Measurements from ENCODE around the gene TLN1. TPM values are rescaled to one million over a fixed set of nuclear protein-coding genes. Genes with fewer than 3 reads are reported as not detected.

TLN1 gene
- total and polyA plus RNA-seq, 10 of the 15 experiments (the other 5 are each of a cell fraction or from before 2014, with no cell fraction given): 11.6 to 305 (median 71.9) TPM

DNA sequence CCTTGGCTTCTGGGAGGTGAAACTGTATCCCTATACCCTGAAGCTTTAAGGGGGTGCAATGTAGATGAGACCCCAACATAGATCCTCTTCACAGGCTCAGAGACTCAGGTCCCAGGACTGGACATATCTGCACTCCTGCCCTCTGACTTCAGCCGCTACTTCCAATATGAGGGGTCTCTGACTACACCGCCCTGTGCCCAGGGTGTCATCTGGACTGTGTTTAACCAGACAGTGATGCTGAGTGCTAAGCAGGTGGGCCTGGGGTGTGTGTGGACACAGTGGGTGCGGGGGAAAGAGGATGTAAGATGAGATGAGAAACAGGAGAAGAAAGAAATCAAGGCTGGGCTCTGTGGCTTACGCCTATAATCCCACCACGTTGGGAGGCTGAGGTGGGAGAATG lies 52.9 kb downstream of the TLN1 start (continued):
- TF ChIP-seq, protein P1, sequence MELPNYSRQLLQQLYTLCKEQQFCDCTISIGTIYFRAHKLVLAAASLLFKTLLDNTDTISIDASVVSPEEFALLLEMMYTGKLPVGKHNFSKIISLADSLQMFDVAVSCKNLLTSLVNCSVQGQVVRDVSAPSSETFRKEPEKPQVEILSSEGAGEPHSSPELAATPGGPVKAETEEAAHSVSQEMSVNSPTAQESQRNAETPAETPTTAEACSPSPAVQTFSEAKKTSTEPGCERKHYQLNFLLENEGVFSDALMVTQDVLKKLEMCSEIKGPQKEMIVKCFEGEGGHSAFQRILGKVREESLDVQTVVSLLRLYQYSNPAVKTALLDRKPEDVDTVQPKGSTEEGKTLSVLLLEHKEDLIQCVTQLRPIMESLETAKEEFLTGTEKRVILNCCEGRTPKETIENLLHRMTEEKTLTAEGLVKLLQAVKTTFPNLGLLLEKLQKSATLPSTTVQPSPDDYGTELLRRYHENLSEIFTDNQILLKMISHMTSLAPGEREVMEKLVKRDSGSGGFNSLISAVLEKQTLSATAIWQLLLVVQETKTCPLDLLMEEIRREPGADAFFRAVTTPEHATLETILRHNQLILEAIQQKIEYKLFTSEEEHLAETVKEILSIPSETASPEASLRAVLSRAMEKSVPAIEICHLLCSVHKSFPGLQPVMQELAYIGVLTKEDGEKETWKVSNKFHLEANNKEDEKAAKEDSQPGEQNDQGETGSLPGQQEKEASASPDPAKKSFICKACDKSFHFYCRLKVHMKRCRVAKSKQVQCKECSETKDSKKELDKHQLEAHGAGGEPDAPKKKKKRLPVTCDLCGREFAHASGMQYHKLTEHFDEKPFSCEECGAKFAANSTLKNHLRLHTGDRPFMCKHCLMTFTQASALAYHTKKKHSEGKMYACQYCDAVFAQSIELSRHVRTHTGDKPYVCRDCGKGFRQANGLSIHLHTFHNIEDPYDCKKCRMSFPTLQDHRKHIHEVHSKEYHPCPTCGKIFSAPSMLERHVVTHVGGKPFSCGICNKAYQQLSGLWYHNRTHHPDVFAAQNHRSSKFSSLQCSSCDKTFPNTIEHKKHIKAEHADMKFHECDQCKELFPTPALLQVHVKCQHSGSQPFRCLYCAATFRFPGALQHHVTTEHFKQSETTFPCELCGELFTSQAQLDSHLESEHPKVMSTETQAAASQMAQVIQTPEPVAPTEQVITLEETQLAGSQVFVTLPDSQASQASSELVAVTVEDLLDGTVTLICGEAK (IDR thresholded peaks at IDR 0.05; ENCODE audit: borderline replicate concordance): no peak
- TF ChIP-seq, protein P2, sequence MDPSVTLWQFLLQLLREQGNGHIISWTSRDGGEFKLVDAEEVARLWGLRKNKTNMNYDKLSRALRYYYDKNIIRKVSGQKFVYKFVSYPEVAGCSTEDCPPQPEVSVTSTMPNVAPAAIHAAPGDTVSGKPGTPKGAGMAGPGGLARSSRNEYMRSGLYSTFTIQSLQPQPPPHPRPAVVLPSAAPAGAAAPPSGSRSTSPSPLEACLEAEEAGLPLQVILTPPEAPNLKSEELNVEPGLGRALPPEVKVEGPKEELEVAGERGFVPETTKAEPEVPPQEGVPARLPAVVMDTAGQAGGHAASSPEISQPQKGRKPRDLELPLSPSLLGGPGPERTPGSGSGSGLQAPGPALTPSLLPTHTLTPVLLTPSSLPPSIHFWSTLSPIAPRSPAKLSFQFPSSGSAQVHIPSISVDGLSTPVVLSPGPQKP (IDR thresholded peaks at IDR 0.05; ENCODE audit: low read depth, low read length): no peak
- TF ChIP-seq EGR1 (IDR thresholded peaks at IDR 0.05; ENCODE audit: borderline replicate concordance in 1 of 2, low read depth in 2 of 2, low read length in 2 of 2) (no peak), NBN (IDR thresholded peaks at IDR 0.05) (no peak)

DNA sequence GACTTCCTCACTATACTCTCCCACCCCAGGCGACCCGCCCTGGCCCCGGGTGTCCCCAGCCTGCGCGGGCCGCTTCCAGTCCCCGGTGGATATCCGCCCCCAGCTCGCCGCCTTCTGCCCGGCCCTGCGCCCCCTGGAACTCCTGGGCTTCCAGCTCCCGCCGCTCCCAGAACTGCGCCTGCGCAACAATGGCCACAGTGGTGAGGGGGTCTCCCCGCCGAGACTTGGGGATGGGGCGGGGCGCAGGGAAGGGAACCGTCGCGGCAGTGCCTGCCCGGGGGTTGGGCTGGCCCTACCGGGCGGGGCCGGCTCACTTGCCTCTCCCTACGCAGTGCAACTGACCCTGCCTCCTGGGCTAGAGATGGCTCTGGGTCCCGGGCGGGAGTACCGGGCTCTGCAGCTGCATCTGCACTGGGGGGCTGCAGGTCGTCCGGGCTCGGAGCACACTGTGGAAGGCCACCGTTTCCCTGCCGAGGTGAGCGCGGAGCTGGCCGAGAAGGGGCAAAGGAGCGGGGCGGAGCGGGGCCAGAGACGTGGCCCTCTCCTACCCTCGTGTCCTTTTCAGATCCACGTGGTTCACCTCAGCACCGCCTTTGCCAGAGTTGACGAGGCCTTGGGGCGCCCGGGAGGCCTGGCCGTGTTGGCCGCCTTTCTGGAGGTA lies 56.1 kb downstream of the TLN1 start:
- TF ChIP-seq IKZF1 (conservative IDR thresholded peaks at IDR 0.05) (0 out of 2 replicates have a peak, but pooled peaks have one; percentile 32), FOXK2 (IDR thresholded peaks at IDR 0.05) (no peak), NRF1 (conservative IDR thresholded peaks at IDR 0.05; ENCODE audit: low read depth, low read length) (peak; percentile 28; the same call in 1 of the 2 replicates), DPF2 (IDR thresholded peaks at IDR 0.05) (0 out of 2 replicates have a peak, but pooled peaks have one; percentile 16), YY1 (IDR thresholded peaks at IDR 0.05; ENCODE audit: low read depth, low read length) (peak; percentile 55)
- TF ChIP-seq, protein P3, sequence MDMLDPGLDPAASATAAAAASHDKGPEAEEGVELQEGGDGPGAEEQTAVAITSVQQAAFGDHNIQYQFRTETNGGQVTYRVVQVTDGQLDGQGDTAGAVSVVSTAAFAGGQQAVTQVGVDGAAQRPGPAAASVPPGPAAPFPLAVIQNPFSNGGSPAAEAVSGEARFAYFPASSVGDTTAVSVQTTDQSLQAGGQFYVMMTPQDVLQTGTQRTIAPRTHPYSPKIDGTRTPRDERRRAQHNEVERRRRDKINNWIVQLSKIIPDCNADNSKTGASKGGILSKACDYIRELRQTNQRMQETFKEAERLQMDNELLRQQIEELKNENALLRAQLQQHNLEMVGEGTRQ (IDR thresholded peaks at IDR 0.05; ENCODE audit: borderline replicate concordance, low read depth, low read length): no peak
- DNase-seq (ENCODE audit: low read depth, low spot score) (no peak), ATAC-seq (peak; percentile 66), FAIRE-seq (no peak)
- no peaks in the 10 kb centered on the region for H3K79me2 ChIP-seq (ENCODE audit: control insufficient read depth, insufficient read depth, low read length)
- H3K36me3 ChIP-seq (ENCODE audit: control insufficient read depth in 2 of 2, insufficient read depth in 2 of 2, low read length in 1 of 2): no peaks in the 10 kb centered on the region
- POLR2A ChIA-PET: interaction anchor here (0.6 to 1.9 kb wide), 3 partner anchors 10 to 18 kb away, joined by 3 to 11 read pairs (median 7); partner anchors contain the start of genes ARHGEF39, CCDC107 and RMRP
- WGBS (ENCODE audit: insufficient coverage, insufficient replicate concordance, low lambda C conversion rate, missing lambda C conversion rate): 21% methylated on average over 50 of the region's 51 CpGs
- CTCF ChIA-PET: interaction anchor here (0.7 to 2.5 kb wide), 4 partner anchors 11 to 30 kb away, joined by 3 to 9 read pairs (median 8); partner anchors contain the start of gene ARHGEF39
- H3K9me3 ChIP-seq (replicated peaks; ENCODE audit: control insufficient read depth, insufficient read depth, low read length): no peaks in the 10 kb centered on the region
- no peaks in the 10 kb centered on the region for H4K20me1 ChIP-seq (ENCODE audit: control insufficient read depth, insufficient read depth)
- H3K27me3 ChIP-seq (replicated peaks in 1 of 2; ENCODE audit: control insufficient read depth in 2 of 2, insufficient read depth in 2 of 2, low read length in 1 of 2): peaks cover 3 to 7% of the 10 kb centered on the region in 2 experiments
- H2AFZ ChIP-seq (ENCODE audit: control insufficient read depth, low read depth, low read length): peak overlapping the region; percentile 41
- SMC1A ChIA-PET (ENCODE audit: uncharacterized antibody, unreplicated experiment): interaction anchor here (0.9 to 1.7 kb wide), 3 partner anchors 10 to 16 kb away, joined by 3 to 4 read pairs (median 3); no protein-coding TSS in a partner anchor
- peaks cover 8% of the 10 kb centered on the region for H3K4me1 ChIP-seq (ENCODE audit: control insufficient read depth, insufficient read depth, low read length)
- no TSS peak for BruUV-seq (replicated peaks)
- intact Hi-C loops (cut with micrococcal nuclease; ENCODE audit: unreplicated experiment) (no loop called here), in situ Hi-C loops (cut with MboI) (no loop called here)
- no peak overlapping the region for H3K9ac ChIP-seq (ENCODE audit: control insufficient read depth, insufficient read depth, low read length)
- RAD21 ChIA-PET (ENCODE audit: unreplicated experiment): interaction anchor here (0.9 to 1.1 kb wide), 2 partner anchors 21 to 1272 kb away, joined by 3 to 4 read pairs; no protein-coding TSS in a partner anchor
- peak overlapping the region; percentile 69 for H3K4me2 ChIP-seq (ENCODE audit: control insufficient read depth, insufficient read depth)
- peak overlapping the region; percentile 22; the same call in 1 of the 2 replicates for H3K4me3 ChIP-seq
- H3K27ac ChIP-seq (ENCODE audit: control insufficient read depth, insufficient read depth): no peak overlapping the region
